Panc1 (cell line): ENCODE measurements around the gene TRIM62. TPM values are rescaled to one million over a fixed set of nuclear protein-coding genes. Genes with fewer than 3 reads are reported as not detected.

Experiments
- ATAC-seq: fragments of 200-7000 bp; cut with Tn5 transposase; 2 replicates; pipeline ENCODE4 v1.9.1; 2020; ENCODE audit warnings: mild to moderate bottlenecking, moderate library complexity
- BruUV-seq: library from RNA; stranded (reverse); fragments of 400-500 nt; replicated peaks from 2 replicates; lab custom pipeline; 2021; lab: Mats Ljungman, UMichigan
- CTCF ChIA-PET: fragments of 300-600 bp; sonication (Branson Sonifier 250); formaldehyde crosslinking; loops from one replicate; lab custom pipeline; 2022; ENCODE audit warnings: antibody characterized with exemption; lab: Charles Lee
- POLR2A ChIA-PET: fragments of 300-600 bp; sonication (Branson Sonifier 250); formaldehyde crosslinking; loops from one replicate; lab custom pipeline; 2022; ENCODE audit warnings: antibody characterized with exemption; lab: Charles Lee
- DNase-seq: peaks from one replicate; pipeline ENCODE4 v3.0.0-alpha.2; 2010; ENCODE audit warnings: low read depth, low spot score
- H3K27ac ChIP-seq: 2 replicates; pipeline ENCODE4 v1.5.1; 2011; ENCODE audit warnings: mild to moderate bottlenecking, low read length, inconsistent platforms
- H3K27me3 ChIP-seq: fragments of 200-500 bp; sonication (Bioruptor generic); 2 replicates; pipeline ENCODE4 v1.6.0; 2014; ENCODE audit warnings: low read length, inconsistent platforms; ENCODE audit not compliant: control insufficient read depth, insufficient read depth
- H3K36me3 ChIP-seq: fragments of 200-500 bp; sonication (Bioruptor generic); 2 replicates; pipeline ENCODE4 v1.5.1; 2014; ENCODE audit warnings: inconsistent platforms, mild to moderate bottlenecking, low read length, moderate library complexity; ENCODE audit not compliant: control insufficient read depth, insufficient read depth
- H3K4me1 ChIP-seq: 2 replicates; pipeline ENCODE4 v1.5.1; 2011; ENCODE audit warnings: inconsistent platforms, mild to moderate bottlenecking, low read length, moderate library complexity; ENCODE audit not compliant: control insufficient read depth, insufficient read depth
- H3K4me3 ChIP-seq, 2 experiments: 2 replicates each; pipeline ENCODE4 v1.5.1; 2011 to 2012; ENCODE audit warnings: low read depth in 2 of 2, low read length in 2 of 2, mild to moderate bottlenecking in 2 of 2, inconsistent platforms in 1 of 2, moderate library complexity in 1 of 2
- H3K9me3 ChIP-seq: fragments of 200-500 bp; sonication (Bioruptor generic); 2 replicates; pipeline ENCODE4 v1.5.1; 2014; ENCODE audit warnings: low read depth, mild to moderate bottlenecking, inconsistent platforms, low read length, moderate library complexity; ENCODE audit not compliant: control insufficient read depth, insufficient read depth
- CTCF ChIP-seq: fragments of 450-650 bp; IDR thresholded peaks from 2 replicates; pipeline ENCODE4 v1.5.1; 2017; ENCODE audit warnings: mild to moderate bottlenecking
- POLR2AphosphoS5 ChIP-seq: IDR thresholded peaks from 2 replicates; pipeline ENCODE4 v1.6.1; 2012; ENCODE audit warnings: mild to moderate bottlenecking, low read depth, low read length, moderate library complexity
- SIN3A ChIP-seq: IDR thresholded peaks from 2 replicates; pipeline ENCODE4 v1.6.1; 2012; ENCODE audit warnings: low read depth, mild to moderate bottlenecking, low read length, moderate library complexity, borderline replicate concordance; ENCODE audit not compliant: insufficient read depth
- TCF7L2 ChIP-seq: IDR thresholded peaks from 2 replicates; pipeline ENCODE4 v1.6.1; 2011; ENCODE audit warnings: mild to moderate bottlenecking, low read depth, low read length, inconsistent platforms
- in situ Hi-C: cut with HindIII; loops from 2 replicates; pipeline ENCODE4 v1.10.0; 2016; ENCODE audit warnings: low sequenced_read_pairs, low pct_unique_long_range_greater_than_20kb
- intact Hi-C: fragments of 100-400 bp; cut with micrococcal nuclease; formaldehyde crosslinking; loops from one replicate; pipeline ENCODE4 v1.10.0; 2022; ENCODE audit not compliant: unreplicated experiment
- total RNA-seq: library from RNA; stranded (reverse); gene quantifications from one replicate; pipeline ENCODE4 v1.2.1, GENCODE V29; 2021; ENCODE audit not compliant: unreplicated experiment
- TF ChIP-seq, protein P1 (sequence below), 2 experiments: IDR thresholded peaks; 2 replicates each; pipeline ENCODE4 v1.6.1; 2011 to 2012; ENCODE audit warnings: low read depth in 2 of 2, control low read depth in 1 of 2, low read length in 1 of 2, mild to moderate bottlenecking in 1 of 2, moderate library complexity in 1 of 2; ENCODE audit not compliant: insufficient read depth in 1 of 2

The TRIM62 gene
- total RNA-seq, 1 experiment from 2014 or later = 7.4 TPM

- no peak for DNase-seq
- TF ChIP-seq POLR2AphosphoS5 (no peak), TCF7L2 (no peak), SIN3A (no peak), CTCF (no peak)
- TF ChIP-seq, protein P1, sequence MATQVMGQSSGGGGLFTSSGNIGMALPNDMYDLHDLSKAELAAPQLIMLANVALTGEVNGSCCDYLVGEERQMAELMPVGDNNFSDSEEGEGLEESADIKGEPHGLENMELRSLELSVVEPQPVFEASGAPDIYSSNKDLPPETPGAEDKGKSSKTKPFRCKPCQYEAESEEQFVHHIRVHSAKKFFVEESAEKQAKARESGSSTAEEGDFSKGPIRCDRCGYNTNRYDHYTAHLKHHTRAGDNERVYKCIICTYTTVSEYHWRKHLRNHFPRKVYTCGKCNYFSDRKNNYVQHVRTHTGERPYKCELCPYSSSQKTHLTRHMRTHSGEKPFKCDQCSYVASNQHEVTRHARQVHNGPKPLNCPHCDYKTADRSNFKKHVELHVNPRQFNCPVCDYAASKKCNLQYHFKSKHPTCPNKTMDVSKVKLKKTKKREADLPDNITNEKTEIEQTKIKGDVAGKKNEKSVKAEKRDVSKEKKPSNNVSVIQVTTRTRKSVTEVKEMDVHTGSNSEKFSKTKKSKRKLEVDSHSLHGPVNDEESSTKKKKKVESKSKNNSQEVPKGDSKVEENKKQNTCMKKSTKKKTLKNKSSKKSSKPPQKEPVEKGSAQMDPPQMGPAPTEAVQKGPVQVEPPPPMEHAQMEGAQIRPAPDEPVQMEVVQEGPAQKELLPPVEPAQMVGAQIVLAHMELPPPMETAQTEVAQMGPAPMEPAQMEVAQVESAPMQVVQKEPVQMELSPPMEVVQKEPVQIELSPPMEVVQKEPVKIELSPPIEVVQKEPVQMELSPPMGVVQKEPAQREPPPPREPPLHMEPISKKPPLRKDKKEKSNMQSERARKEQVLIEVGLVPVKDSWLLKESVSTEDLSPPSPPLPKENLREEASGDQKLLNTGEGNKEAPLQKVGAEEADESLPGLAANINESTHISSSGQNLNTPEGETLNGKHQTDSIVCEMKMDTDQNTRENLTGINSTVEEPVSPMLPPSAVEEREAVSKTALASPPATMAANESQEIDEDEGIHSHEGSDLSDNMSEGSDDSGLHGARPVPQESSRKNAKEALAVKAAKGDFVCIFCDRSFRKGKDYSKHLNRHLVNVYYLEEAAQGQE (IDR thresholded peaks at IDR 0.05; ENCODE audit: insufficient read depth in 1 of 2, low read depth in 2 of 2, low read length in 1 of 2) = no peak
- H3K36me3 ChIP-seq = no peaks in the 10 kb centered on the region
- ATAC-seq = no peak
- H3K4me1 ChIP-seq = no peaks in the 10 kb centered on the region
- H3K9me3 ChIP-seq = no peaks in the 10 kb centered on the region
- CTCF ChIA-PET = no interaction called here
- no peak overlapping the region for H3K4me3 ChIP-seq
- in situ Hi-C loops (no loop called here), intact Hi-C loops (no loop called here)
- no TSS peak for BruUV-seq
- H3K27ac ChIP-seq = no peak overlapping the region
- no peaks in the 10 kb centered on the region for H3K27me3 ChIP-seq
- POLR2A ChIA-PET = no interaction called here
Measured at GRCh38 chr1:33167650-33168447, 14.0 kb downstream of the TRIM62 start.

DNA sequence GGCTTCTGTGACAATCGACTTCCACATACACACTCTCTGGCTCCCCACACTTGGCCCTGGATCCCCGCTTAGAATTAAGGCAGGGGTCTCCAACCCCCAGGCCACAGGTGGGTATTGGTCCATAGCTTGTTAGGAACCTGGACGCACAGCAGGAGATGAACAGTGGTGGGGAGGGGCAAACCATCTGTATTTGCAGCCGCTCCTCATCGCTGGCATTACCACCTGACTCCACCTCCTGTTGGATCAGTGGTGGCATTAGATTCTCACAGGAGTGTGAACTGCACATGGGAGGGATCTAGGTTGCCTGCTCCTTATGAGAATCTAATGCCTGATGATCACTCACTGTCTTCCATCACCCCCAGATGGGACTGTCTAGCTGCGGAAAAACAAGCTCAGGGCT lies 16.0 kb downstream of the TRIM62 start:
- no peaks in the 10 kb centered on the region for H3K27me3 ChIP-seq
- CTCF ChIA-PET = no interaction called here
- POLR2A ChIA-PET = no interaction called here
- H3K27ac ChIP-seq = no peak overlapping the region
- no peak for DNase-seq
- no peak overlapping the region for H3K4me3 ChIP-seq
- in situ Hi-C loops (no loop called here), intact Hi-C loops (no loop called here)
- ATAC-seq = no peak
- H3K9me3 ChIP-seq = no peaks in the 10 kb centered on the region
- TF ChIP-seq CTCF = no peak
- TF ChIP-seq, protein P1 (IDR thresholded peaks at IDR 0.05; ENCODE audit: insufficient read depth in 1 of 2, low read depth in 2 of 2, low read length in 1 of 2) = no peak
- TF ChIP-seq POLR2AphosphoS5 = no peak
- TF ChIP-seq SIN3A = no peak
- no peak for TF ChIP-seq TCF7L2
- no peaks in the 10 kb centered on the region for H3K4me1 ChIP-seq
- BruUV-seq = no TSS peak
- no peaks in the 10 kb centered on the region for H3K36me3 ChIP-seq
